Left hindlimb (tissue), 1 donor: ENCODE results near the gene PTPRM.

ENCODE experiments used
- DNase-seq: peaks from one replicate; pipeline ENCODE4 v3.0.0-alpha.2; 2018

PTPRM gene

DNA sequence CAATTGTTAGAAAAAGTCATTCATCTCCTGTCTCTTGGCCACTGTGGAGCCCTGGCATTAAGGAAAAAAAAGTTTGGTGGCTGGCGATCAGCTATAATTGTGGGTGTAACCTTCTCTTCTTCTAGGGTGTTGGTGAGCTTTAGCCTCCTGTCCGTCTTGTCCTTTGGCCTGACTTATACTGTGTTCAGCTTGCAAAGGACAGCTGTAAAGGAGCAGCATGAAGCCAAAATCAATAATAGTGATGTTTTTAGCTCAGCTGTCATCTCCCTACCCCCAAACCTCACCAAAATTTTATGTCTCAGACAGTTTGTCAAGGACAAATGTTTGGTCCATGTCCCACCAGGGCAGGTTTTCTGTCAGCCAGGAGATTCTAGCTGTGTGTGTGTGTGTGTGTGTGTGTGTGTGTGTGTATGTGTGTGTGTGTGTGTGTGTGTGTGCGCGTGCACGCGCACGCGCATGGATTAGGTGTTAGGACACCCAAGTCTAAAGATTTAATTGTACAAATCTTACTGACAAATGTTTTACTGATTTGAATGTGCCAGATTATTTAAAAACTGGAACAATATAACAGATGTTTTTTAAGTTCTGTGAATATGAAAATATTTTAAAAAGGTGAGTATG lies 109.2 kb downstream of the PTPRM start:
- DNase-seq, result no peak

DNA sequence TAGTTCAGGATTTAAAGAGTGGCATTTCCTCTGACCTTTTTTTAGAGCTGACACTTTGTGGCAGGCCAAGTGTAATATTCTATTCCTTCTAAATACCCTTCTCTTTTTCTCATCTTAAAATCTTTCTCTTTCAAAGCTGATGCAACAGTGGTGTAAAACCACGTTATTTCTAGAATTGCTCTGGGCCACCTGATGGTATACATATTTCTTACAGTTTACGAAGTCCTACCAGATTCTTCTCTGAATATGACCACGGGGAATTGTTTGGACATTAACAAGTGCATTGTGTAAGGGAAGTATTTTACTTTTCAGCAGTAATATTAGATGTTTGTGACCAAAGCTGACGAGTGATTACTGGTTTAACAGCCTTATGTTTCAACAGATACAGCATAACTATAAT lies 109.9 kb downstream of the PTPRM start:
- no peak for DNase-seq

DNA sequence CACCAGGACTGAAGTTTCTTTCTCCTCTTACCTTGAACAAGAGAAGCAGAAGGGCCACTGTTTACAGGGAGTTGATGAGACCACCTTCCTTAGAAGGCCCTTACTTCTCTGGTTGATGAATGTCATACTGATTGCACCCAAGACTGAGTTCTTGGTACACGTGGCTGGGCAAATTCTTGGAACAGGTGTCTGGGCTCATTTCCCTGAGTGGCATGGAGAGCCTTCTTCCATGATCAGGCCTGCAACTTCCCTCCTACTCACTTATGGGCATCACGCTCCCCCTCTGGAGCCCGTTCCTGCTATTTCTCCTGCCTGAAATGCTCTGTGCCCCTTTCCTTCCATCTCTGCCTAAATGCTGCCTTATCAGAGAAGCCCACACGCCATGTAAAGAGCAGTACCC lies 110.3 kb downstream of the PTPRM start:
- no peak for DNase-seq

DNA sequence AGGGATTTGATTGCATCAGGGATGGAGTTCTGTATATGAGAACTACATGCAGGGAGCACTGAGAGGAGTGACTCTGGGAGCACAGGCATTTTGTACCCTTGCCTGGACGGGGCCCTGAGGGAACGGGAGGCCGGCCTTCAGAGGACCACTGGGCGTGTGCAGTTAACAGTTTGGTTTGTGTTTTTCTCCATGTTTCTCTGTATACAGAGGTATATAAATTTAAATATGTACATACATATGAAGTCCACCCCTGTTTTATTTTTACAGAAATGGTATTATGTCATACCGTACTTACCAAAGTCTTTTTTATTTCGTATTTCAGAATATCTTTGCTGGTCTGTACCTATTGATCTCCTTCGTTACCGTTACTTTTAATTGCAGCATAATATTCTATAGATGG lies 111.3 kb downstream of the PTPRM start:
- DNase-seq, result no peak

DNA sequence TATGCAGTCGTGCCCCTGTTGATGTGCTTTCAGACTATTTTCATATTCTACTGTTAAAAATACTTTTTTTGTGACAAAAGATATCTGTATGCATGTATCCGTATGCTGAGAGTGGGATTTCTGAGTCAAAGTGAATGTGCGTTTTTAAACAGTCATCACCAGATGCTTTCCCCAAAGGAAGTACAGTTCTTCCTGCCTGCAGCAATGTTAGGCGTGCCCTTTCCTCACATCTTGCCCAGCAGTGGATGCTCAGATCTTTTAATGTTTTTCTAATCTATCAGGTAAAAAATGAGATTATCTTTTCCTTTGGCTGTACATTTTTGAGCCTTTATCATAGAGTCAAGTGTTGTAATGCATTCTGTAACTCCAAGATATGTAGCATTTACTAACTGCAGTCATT lies 111.7 kb downstream of the PTPRM start:
- DNase-seq, result no peak

- no peak for DNase-seq
Observed at GRCh38 chr18:7681298-7681697, 114.2 kb downstream of the PTPRM start.

DNA sequence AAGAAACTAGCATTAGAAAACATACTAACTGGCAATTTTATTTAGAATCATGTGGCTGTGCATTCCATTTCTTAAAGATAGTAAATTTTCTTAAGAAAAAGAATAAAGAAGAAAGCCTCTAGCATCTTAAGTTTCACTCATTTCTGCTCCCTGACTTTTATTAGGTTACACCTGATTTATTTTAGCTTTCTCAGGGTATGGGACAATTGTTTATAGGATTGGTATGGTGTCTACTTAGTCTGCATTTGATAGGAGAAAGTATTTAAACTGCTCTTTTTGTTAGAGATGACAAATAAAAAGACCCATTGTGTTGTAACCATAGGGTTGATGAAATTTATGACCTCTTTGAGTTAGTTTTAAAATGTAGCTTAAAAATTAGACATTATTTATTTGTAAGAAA lies 115.2 kb downstream of the PTPRM start:
- no peak for DNase-seq

- DNase-seq, result no peak
Observed at GRCh38 chr18:7683753-7684152, 116.6 kb downstream of the PTPRM start.

- no peak for DNase-seq
Observed at GRCh38 chr18:7684357-7684756, 117.2 kb downstream of the PTPRM start.

DNA sequence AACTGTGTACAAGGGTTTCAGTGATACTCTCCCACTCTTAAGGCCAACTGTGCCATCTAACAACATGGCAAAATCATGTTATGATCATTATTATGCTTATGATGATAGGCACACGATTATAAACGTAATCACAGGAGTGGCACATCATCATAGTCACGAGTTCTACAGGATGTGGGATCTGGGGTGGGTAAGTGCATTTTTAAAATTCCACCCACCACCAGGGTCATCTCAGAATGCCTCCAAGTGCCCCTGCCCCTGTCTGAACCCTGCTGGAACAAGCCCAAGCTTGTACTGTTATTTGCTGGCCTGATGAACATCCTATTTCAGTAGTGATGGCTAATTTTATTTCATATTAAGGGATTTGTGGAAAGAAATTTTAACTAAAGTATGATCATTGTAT lies 117.8 kb downstream of the PTPRM start:
- DNase-seq, result no peak

- no peak for DNase-seq
Observed at GRCh38 chr18:7686278-7686677, 119.2 kb downstream of the PTPRM start.

- DNase-seq, result no peak
Observed at GRCh38 chr18:7688580-7688979, 121.5 kb downstream of the PTPRM start.

GRCh38 chr18:7691206-7691605 lies 124.1 kb downstream of the PTPRM start:
- no peak for DNase-seq

DNA sequence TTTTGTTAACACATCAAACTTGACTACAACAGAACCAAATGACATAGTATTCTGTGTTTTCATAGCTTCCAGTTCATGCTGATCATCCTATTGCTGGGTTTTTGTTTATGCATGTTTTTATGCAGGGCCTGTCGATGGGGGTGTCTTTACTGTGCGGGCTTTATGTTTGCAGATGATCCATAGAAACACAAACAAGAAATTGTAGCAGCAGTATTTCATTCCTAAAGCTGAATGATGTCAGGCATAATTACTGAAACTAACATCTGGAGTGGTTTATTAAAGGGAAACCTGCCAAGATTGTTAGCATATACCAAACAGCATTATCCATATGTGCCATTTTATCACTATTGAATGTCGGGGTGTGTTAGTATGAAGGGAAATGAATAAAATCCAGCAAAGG lies 129.7 kb downstream of the PTPRM start:
- DNase-seq, result no peak

DNA sequence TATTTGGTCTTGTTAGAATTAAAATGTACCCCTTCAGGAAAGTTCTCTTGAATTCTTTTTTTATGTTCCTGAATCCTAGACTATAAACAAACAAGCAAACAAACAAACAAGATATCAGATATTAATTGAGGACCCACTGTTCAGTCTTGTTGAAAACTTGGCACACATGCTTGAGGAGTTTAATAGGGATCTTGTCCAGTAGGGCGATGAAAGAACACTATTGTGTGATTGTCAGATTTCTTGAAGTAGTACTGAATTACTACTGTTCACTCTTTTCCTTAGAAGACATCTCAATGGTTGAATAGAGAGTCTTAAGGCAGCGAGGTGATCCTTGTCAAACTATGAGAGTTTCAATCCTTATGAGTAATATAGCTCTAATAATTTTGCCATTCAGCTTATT lies 130.2 kb downstream of the PTPRM start:
- DNase-seq, result no peak

DNA sequence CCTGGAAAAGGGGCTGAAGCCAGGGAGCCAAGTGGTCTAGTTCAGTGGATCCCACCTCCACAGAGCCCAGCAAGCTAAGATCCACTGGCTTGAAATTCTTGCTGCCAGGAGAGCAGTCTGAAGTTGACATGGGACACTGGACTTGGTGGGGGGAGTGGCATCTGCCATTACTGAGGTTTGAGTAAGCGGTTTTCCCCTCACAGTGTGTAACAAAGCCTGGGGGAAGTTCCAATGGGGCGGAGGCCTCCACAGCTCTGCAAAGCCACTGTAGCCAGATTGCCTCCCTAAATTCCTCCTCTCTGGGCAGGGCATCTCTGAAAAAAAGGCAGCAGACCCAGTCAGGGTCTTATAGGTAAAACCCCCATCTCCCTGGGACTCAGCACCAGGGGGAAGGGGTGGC lies 144.4 kb downstream of the PTPRM start:
- DNase-seq, result no peak

DNA sequence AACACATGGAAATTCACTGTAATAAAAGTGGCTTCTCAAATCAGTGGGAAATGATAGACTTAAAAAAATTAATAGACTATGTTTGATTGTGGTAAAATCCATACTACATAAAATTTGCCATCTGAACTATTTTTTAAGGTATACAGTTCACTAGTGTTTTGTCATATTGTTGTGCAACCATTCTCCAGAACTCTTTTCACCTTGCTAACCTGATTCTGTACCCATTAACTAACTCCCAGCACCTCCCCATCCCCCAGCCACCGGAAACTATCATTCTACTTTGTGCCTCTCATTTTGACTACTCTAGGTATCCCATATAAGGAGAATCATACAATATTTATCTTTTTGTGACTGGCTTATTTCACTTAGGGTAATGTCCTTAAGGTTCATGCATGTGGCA lies 153.3 kb downstream of the PTPRM start:
- DNase-seq, result no peak

- no peak for DNase-seq
Observed at GRCh38 chr18:7721532-7721931, 154.4 kb downstream of the PTPRM start.

DNA sequence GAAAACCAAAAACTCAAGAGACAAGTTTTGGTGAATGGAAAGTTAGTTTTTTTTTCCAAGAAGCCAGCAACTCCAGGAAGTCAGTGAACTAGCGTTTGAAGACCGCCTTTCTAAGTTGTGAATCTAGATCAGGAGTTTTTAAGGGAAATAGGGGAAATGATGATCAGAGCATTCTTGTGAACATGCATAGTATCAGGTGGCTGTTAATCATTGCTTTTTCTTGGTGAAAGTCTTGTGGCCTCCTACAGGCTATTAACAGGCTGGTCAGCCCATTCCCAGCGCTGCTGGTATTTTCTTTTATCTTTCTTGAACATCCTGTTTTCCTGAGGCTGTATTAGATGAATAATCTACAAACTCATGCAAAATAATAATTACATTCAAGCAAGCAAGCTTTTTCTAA lies 155.8 kb downstream of the PTPRM start:
- DNase-seq, result no peak

DNA sequence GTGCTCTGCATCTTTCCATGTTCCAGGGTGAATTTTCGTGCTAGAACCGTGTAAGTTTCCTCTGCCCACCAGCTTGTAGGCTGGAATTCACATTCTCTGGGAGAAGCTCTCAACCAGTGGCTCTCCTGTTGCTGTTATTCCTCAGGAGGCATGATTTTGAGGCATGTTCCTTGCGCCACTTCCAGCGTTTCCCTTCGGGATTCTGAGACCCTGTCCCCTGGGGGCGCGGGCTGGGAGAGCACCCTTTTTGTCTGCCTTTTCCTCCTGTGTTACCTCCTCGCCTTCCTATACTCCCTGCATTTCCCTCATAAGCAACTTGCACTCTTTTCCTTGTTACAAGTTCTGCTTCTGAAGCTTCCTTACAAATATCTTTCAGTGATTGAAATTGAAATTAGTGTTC lies 156.4 kb downstream of the PTPRM start:
- no peak for DNase-seq

DNA sequence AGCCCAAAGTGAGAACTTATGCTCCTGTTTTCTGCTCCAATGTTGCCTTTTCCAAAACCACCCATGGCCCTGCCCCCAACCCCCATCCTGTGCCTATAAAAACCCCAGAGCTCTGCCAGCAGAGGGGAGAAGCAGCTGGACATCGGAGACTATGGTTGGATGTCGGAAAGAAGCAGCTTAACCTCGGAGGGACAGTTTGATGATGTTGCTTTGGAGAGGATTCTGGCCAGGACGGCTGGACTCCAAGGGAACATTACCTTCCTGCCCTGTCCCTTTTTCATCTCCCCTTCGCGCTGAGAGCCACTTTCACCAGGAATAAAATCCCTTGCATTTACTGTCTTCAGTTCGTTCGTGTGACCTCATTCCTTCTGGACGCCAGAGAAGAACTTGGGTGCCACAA lies 158.4 kb downstream of the PTPRM start:
- DNase-seq, result no peak

DNA sequence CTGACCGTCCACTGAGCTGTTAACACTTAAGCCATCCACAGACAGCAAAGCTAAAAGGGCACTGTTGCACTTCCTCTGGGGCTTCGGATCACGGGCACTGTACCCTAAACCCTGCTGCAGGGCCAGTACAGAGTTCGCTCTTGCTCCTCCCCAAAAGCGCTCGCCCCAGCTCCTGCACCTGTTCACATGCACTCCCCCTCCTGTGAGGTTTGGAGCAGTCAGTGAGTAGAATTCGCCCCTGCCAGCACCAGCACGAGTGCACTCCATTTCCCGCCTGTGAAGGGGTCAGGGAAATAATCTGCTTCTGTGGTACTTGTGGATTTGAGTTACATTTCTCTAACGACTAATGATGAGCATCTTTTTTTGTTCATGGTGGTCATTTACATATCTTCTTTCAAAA lies 158.8 kb downstream of the PTPRM start:
- DNase-seq, result no peak

DNA sequence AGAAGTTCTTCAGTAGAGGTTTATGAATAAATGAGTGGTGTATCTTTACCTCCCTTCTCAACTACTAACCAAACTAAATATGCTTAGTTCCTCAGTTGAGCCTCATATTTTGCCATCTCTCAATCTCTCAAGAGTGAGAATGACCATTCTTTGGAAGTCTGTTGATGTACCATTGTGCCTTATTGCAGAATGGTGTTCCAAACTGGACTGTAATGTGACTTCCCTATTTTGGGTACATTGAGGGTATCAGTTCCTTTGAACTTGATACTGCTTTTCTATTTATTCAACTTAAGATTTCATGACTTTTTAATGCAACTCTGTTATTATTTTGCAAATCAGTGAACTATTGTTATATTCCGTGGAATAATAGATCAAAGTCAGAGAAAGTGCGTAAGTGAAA lies 159.4 kb downstream of the PTPRM start:
- no peak for DNase-seq

DNA sequence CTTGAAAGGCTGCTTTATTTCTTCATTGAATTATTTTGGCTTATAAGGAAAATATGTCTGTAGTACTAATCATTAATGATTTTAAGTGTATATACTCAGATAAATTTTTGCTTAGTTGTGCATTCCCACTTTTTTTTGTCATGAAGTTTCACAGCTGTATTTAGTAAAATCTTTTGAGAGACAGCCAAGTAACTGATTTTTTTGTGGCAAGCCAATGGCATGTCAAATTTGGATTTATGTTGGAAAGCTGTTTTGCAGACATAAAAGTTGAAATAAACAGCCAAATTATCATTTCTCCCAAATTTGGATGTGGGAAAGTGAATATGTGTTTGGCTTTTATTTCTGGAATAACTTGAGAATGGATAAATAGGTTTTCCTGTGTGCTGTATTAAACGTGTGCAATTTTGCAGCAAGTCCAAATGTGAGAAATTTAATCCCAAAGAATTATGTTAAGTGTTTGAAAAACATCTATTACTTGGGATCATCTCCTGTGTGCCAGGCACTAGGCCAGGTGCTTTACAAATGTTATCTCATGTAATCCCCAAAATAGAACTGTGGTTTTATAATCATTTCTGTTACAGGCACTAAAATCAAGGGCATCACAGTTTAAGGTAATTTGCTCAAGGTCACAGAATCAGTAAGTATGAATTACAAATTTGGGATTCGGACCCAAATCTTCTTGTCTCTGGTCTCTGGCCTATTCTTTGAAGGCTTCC lies 160.4 kb downstream of the PTPRM start:
- no peak for DNase-seq

DNA sequence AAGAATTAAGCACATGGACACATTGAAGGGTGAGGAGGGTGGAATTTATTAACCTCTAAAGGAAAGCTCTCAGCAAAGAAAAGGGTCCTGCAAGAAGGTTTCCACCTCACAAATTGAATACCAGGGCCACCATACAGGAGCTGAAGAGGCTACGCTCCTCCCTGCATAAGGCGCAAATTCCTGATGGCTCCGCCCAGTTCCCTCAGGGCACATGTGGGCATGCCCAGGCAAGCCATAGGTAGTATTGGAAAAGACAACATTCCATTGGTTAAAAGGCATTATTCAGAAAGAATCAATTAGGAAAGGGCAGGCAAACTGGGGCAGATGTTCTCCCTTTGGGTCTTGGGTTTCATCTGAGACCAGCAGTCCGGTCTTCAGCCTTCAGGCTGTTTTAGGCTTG lies 161.2 kb downstream of the PTPRM start:
- no peak for DNase-seq
